Stimulated activated effector memory CD8-positive, alpha-beta T cell treated with anti-CD3 and anti-CD28 coated beads, Interleukin-12 subunit alpha, Interleukin-12 subunit beta, amount 100 ng/mL, for 72 hours (primary cell): Measurements from ENCODE around the gene RBM26.

ENCODE experiments used
- ATAC-seq: fragments of 150-1000 bp; cut with Tn5 transposase; 2 replicates; pipeline ENCODE4 v1.10.0; 2021
- DNase-seq, 2 donors: peaks; one replicate each; pipeline ENCODE4 v3.0.0; 2021 to 2022; ENCODE audit warnings: low spot score in 2 of 2
- H3K27ac Mint-ChIP-seq: one replicate; pipeline ENCODE4 v1.8.0; 2022; ENCODE audit warnings: mild to moderate bottlenecking, mixed read lengths
- H3K36me3 Mint-ChIP-seq: one replicate; pipeline ENCODE4 v1.8.0; 2022; ENCODE audit warnings: mild to moderate bottlenecking, mixed read lengths
- H3K4me1 Mint-ChIP-seq: one replicate; pipeline ENCODE4 v1.8.0; 2022; ENCODE audit warnings: mixed read lengths
- H3K4me3 Mint-ChIP-seq: one replicate; pipeline ENCODE4 v1.8.0; 2022; ENCODE audit warnings: mild to moderate bottlenecking, mixed read lengths
- H3K9me3 Mint-ChIP-seq: one replicate; pipeline ENCODE4 v1.8.0; 2022; ENCODE audit warnings: mixed read lengths

The RBM26 gene, protein sequence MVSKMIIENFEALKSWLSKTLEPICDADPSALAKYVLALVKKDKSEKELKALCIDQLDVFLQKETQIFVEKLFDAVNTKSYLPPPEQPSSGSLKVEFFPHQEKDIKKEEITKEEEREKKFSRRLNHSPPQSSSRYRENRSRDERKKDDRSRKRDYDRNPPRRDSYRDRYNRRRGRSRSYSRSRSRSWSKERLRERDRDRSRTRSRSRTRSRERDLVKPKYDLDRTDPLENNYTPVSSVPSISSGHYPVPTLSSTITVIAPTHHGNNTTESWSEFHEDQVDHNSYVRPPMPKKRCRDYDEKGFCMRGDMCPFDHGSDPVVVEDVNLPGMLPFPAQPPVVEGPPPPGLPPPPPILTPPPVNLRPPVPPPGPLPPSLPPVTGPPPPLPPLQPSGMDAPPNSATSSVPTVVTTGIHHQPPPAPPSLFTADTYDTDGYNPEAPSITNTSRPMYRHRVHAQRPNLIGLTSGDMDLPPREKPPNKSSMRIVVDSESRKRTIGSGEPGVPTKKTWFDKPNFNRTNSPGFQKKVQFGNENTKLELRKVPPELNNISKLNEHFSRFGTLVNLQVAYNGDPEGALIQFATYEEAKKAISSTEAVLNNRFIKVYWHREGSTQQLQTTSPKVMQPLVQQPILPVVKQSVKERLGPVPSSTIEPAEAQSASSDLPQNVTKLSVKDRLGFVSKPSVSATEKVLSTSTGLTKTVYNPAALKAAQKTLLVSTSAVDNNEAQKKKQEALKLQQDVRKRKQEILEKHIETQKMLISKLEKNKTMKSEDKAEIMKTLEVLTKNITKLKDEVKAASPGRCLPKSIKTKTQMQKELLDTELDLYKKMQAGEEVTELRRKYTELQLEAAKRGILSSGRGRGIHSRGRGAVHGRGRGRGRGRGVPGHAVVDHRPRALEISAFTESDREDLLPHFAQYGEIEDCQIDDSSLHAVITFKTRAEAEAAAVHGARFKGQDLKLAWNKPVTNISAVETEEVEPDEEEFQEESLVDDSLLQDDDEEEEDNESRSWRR

DNA sequence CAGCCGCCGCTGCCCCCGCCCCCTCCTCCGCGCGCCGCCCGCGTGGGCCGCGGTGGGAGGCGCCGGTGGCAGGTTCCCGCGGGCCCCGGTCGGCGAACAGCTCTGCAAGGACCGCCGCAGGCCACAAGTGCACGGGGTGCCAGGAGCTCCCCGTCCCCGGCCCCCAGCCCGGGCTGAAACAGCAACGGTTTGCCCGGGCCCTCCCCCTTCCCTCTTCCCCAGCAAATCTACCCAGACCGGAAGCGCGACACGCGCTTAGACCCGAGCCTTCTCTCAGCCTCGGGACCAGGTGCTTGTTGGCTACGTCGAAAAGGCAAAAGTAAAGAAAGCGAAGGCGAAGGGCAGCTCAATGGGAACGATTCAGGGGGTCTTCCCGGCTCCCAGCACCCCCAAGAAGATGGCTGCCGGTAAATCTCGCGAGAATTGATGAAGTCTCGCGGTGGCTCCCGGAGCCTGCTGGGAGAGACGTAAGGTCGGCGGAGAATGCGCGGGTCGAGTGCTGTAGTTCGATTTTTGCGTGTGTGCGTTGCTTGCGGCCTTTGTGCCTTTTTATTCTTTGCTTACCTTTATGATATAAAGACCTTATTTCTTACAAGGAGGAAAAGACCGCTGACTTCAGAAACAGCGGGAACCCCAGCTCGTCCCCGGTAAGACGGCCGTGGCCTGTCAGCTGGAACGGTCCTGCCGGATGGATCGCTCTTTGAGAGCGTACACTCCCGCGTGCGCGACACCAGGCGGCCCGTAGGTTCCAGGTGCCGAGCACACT is at the start of gene RBM26:
Gene RBM26 (minus strand): TSS at position 425 of the 766 bp plus-strand sequence. CDS start 481 bp downstream, outside the sequence.
- H3K27ac Mint-ChIP-seq = no peak within 1 kb of the TSS
- peak; percentile 96 to 97 for DNase-seq
- no peak within 1 kb of the TSS for H3K4me3 Mint-ChIP-seq

DNA sequence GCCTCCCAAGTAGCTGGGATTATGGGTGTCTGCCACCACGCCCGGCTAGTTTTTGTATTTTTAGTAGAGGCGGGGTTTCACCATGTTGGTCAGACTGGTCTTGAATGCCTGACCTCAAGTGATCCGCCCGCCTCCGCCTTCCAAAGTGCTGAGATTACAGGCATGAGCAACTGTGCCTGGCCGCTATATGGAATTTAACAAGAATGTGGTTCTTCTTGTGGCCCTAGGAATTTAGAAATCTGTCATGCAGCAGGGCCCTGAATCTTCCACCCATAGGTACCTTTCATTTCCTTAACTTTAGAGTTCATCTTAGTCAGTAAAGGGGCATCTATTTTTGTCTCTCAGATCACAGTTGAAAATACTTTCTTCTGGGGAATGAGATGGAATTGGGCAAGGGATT is 49.3 kb upstream of the RBM26 start:
- peaks cover 62% of the 10 kb centered on the region for H3K4me1 Mint-ChIP-seq
- peaks cover 7% of the 10 kb centered on the region for H3K36me3 Mint-ChIP-seq
- peaks cover 2% of the 10 kb centered on the region for H3K9me3 Mint-ChIP-seq
- DNase-seq = no peak
- no peak for ATAC-seq
- peak overlapping the region; percentile 88 for H3K27ac Mint-ChIP-seq
- H3K4me3 Mint-ChIP-seq = no peak overlapping the region

More for the DNA sequence above, at the start of gene RBM26:
- peak; percentile 91 for ATAC-seq
- H3K36me3 Mint-ChIP-seq = peaks cover 10% of the 10 kb centered on the region
- no peaks in the 10 kb centered on the region for H3K9me3 Mint-ChIP-seq
- peaks cover 37% of the 10 kb centered on the region for H3K4me1 Mint-ChIP-seq

DNA sequence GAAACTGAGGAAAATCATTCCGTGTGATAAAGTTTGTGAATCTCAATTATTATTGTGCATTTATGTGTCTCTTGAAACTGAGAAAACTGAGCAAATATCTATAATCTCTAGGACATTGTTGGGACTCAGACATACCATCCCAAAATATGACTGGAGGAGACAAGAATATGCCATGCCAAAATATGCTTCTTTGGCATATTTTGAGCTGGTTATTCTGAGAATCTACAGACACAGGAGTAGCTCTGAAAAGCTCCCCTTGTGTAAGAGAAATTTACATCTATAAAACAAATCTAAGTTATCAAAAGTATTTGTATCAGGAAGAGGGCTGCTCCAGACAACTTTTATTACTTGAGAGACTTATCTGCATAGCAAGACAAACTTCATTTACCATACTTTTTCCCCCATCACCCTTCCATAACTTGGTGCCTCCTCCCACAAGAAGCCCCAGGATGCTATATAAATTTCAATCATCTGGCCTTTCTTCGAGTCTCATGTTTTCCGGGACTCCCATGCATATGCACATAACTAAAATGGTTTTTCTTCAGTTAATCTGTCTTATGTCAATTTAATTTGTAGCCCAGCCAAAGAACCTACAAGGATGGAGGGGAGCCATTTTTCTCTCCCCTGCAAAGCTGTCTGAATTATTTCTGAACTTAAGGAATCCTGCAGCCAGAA is 46.3 kb upstream of the RBM26 start:
- DNase-seq = no peak
- no peak for ATAC-seq
- Mint-ChIP-seq H3K36me3 (peaks cover 7% of the 10 kb centered on the region), H3K4me1 (peaks cover 76% of the 10 kb centered on the region), H3K9me3 (peaks cover 2% of the 10 kb centered on the region), H3K4me3 (peak overlapping the region; percentile 56), H3K27ac (peak overlapping the region; percentile 94)

DNA sequence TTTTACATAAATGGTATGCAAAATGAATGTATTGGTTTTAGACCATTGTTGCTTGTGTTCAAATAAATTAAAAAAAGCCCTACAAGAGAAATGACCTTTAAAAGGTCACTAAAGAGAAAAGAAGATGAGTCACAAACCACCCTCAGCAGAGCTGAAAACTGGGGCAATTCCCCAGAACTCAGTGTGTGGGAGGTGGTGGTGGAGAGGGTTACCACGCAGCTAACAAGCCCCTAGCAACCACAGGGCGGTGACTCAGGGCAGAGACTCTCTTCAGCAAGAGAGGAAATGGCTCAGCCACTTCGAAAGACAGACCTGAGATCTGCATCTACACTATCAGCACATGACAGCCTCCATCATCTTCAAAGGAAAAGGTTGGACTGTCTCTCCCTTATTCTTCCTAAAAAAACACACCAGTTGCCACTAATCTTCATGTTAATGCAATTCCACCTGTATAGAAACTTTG is 45.5 kb upstream of the RBM26 start:
- peaks cover 76% of the 10 kb centered on the region for H3K4me1 Mint-ChIP-seq
- H3K27ac Mint-ChIP-seq = peak overlapping the region; percentile 94

DNA sequence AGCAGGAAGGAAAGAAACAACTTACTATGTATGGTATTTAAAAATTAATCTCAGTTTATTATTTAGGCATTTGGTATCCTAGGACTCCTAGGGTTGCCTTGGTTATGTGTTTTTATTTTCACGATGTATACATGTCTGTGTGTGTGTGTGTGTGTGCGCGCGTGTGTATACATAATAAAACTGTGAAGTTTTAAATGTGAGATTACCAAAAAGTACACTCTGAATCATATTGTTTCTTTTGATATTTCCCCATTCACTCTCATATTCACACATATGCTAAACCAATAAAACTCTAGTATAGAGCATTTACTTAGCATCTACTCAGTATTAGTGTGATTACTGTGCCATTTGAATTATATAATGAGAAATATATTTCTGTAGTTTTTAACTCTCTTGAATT is 44.1 kb upstream of the RBM26 start:
- DNase-seq = no peak
- peak overlapping the region; percentile 16 for H3K4me3 Mint-ChIP-seq
- H3K27ac Mint-ChIP-seq = peak overlapping the region; percentile 93
- peaks cover 14% of the 10 kb centered on the region for H3K36me3 Mint-ChIP-seq
- H3K9me3 Mint-ChIP-seq = peaks cover 2% of the 10 kb centered on the region
- peaks cover 82% of the 10 kb centered on the region for H3K4me1 Mint-ChIP-seq
- ATAC-seq = peak; percentile 63

More for the DNA sequence above, 45.5 kb upstream of the RBM26 start:
- peaks cover 2% of the 10 kb centered on the region for H3K9me3 Mint-ChIP-seq
- peak; percentile 98 for ATAC-seq
- DNase-seq = peak; percentile 70 to 93
- peak overlapping the region; percentile 56 for H3K4me3 Mint-ChIP-seq
- H3K36me3 Mint-ChIP-seq = peaks cover 7% of the 10 kb centered on the region

DNA sequence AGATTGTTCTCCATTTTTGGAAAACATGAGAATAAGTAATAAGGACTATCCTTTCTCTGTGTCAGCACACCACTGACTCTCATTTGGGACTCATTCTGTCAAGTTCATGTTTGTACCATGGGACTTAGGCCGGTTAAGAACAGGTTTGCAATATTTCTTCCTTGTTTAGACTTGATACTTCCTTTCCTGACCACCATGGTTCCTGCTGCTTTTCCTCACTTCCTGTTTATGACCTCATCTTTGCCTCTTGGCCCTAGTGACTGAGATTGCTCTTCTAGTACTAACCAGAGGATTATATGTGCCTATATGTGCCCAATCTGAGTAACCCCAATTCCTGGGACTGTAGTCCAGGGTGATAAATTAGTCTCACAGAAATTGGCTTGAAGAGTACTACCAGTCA is 42.4 kb upstream of the RBM26 start:
- ATAC-seq = no peak
- peaks cover 14% of the 10 kb centered on the region for H3K36me3 Mint-ChIP-seq
- no peak for DNase-seq
- H3K4me3 Mint-ChIP-seq = no peak overlapping the region
- H3K27ac Mint-ChIP-seq = peak overlapping the region; percentile 93
- peaks cover 75% of the 10 kb centered on the region for H3K4me1 Mint-ChIP-seq
- H3K9me3 Mint-ChIP-seq = no peaks in the 10 kb centered on the region

DNA sequence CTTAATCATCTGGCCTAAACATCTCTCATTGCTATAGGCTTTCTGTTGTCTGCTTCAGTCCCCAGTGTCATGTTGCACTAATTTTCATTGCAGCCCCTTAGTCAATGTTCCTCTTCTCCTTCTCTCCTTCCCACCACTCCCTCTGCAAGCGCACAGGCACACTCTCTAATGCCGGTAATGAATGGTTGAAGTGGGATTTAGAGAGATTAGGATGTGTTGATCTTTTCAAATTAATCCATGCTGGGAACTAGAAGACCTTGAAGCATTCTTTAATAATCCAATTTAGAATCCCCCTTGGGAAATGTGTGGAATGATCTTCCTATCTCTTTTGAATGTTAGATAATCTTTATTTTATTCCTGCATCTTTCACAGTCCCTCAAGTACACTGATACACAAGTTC is 41.7 kb upstream of the RBM26 start:
- DNase-seq = no peak

DNA sequence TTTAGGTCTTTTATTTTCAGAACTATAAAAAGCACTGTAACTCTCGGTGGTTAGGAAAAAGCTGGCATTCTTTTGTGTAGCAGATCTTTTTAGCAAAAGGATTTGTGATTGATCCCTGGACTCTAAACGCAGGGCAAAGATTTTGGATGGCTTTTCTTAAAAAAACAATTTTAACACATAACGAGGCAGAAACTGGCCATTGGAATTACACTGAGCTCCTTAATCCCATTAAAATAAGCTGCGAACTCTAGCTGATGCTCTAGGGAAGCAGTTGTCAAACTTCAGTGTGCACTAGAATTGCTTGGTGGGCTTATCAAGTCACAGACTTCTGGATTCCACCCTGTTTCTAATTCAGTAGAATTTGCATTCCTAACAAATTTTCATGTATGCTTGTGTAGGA is 41.1 kb upstream of the RBM26 start:
- H3K36me3 Mint-ChIP-seq = peaks cover 14% of the 10 kb centered on the region
- DNase-seq (no peak), ATAC-seq (no peak)
- H3K27ac Mint-ChIP-seq = no peak overlapping the region
- peaks cover 63% of the 10 kb centered on the region for H3K4me1 Mint-ChIP-seq
- H3K9me3 Mint-ChIP-seq = no peaks in the 10 kb centered on the region
- H3K4me3 Mint-ChIP-seq = no peak overlapping the region

More for the DNA sequence above, 41.7 kb upstream of the RBM26 start:
- H3K9me3 Mint-ChIP-seq = no peaks in the 10 kb centered on the region
- peaks cover 69% of the 10 kb centered on the region for H3K4me1 Mint-ChIP-seq
- no peak overlapping the region for H3K27ac Mint-ChIP-seq
- H3K36me3 Mint-ChIP-seq = peaks cover 14% of the 10 kb centered on the region
- ATAC-seq = no peak
- no peak overlapping the region for H3K4me3 Mint-ChIP-seq

DNA sequence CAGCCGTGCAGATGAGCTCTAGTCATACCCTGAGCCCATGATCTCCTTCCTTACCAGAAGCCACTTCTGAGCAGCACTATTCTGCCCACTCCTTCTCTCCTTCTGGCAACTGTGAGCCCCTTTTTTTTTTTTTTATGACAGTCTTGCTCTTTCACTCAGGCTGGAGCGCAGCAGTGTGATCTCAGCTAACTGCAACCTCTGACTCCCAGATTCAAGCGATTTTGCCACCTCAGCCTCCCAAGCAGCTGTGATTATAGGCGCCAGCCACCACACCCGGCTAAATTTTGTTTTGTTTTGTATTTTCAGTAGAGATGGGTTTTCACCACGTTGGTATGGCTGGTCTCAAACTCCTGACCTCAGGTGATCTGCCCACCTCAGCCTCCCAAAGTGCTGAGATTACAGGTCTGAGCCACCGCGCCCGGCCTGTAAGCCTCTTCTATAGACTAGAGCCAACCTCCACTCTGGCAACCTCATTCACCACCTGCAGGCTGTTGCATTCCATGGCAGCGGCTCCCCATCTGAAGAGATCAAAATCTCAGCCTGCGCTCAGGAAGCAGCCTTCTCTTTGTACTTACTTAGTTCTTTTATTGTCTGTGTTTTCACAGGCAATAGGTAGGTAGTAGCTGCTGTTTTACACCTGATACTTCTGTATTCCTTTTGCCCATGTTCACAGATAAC is 40.1 kb upstream of the RBM26 start:
- Mint-ChIP-seq H3K36me3 (peaks cover 7% of the 10 kb centered on the region), H3K27ac (peak overlapping the region; percentile 71), H3K9me3 (no peaks in the 10 kb centered on the region), H3K4me3 (peak overlapping the region; percentile 34), H3K4me1 (peaks cover 52% of the 10 kb centered on the region)
- ATAC-seq (peak; percentile 72), DNase-seq (no peak)

DNA sequence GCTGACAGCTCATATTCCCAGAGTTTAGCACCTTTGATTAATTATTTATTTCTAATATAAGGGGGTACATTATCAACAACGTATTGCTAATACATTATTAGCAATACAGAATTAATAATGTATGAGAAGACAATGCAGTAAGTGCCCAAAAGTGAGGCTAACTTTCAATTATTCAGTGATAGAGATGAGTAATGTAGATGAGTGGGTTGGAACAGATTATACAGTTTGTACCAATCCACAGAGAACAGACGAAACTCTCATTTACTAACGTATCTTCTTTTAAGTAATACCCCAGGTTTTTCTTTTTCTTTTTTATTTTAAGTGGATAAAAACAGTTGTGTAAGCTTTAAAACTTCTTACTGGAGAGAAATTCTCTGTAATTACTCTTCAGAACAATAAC is 36.7 kb upstream of the RBM26 start:
- no peak for DNase-seq
- Mint-ChIP-seq H3K9me3 (no peaks in the 10 kb centered on the region), H3K4me1 (peaks cover 24% of the 10 kb centered on the region), H3K36me3 (peaks cover 7% of the 10 kb centered on the region), H3K27ac (no peak overlapping the region), H3K4me3 (no peak overlapping the region)
- peak; percentile 55 for ATAC-seq

DNA sequence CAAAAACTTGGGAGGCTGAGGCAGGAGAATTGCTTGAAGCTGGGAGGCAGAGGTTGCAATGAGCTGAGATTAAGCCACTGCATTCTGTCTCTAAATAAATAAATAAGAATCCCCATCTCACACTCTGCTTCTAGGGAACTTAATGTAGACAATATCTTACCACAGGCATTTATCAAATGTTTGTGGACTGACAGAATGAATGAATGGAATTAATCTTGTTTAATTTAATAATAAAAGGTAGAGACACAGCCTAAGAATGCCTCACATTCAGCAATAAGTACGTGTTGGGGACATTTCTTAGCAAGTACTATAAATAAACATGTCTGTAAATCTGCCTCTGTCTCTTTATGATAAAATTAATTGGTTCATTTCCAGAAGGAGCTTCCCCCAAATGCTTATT is 36.2 kb upstream of the RBM26 start:
- H3K9me3 Mint-ChIP-seq = no peaks in the 10 kb centered on the region
- no peak overlapping the region for H3K27ac Mint-ChIP-seq
- H3K4me1 Mint-ChIP-seq = peaks cover 19% of the 10 kb centered on the region
- ATAC-seq (no peak), DNase-seq (no peak)
- H3K36me3 Mint-ChIP-seq = peaks cover 7% of the 10 kb centered on the region
- no peak overlapping the region for H3K4me3 Mint-ChIP-seq

DNA sequence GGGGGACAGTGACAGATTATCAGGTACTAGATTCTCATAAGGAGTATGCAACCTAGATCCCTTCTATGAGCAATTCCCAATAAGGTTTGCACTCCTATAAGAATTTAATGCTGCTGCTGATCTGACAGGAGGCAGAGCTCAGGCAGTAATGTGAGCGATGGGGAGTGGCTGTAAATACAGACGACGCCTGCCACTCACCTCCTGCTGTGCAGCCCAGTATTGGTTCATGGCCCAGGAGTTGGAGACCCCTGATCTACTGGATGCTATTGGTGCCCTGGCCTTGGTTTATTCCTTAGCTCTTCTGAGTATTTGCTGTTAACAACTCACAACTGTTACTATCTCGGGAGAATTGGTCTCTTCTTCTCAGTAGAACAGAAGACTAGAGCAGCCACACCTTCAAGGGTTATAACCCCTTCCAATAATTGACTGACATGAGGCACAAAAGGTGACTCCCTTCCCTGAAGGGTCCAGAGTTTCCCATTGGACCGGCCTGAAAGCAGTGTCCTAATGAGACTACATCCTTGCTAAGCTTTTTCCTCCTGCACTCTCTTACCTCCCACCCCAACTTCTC is 35.0 kb upstream of the RBM26 start:
- H3K4me3 Mint-ChIP-seq = no peak overlapping the region
- H3K4me1 Mint-ChIP-seq = peaks cover 8% of the 10 kb centered on the region
- no peak for ATAC-seq
- H3K9me3 Mint-ChIP-seq = no peaks in the 10 kb centered on the region
- H3K27ac Mint-ChIP-seq = no peak overlapping the region
- H3K36me3 Mint-ChIP-seq = peaks cover 3% of the 10 kb centered on the region
- DNase-seq = no peak

DNA sequence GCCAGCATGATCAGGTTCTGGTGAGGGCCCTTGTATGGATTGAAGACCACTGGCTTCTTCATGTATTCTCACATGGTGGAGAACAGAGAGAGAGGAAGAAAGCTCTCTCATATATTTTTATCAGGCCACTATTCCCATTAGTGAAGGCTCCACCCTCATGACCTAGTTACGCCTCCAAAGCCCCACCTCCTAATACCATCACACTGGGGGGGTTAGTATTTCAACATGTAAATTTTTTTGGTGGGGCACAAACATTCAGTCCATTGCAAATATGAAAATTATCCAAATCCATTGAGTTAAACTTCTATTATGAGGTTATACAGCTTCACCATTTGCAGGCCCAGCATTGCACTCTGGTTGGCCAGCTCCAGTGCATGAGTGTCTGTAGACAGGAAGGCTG is 33.2 kb upstream of the RBM26 start:
- DNase-seq (no peak), ATAC-seq (no peak)
- Mint-ChIP-seq H3K9me3 (no peaks in the 10 kb centered on the region), H3K4me3 (no peak overlapping the region), H3K27ac (no peak overlapping the region), H3K36me3 (no peaks in the 10 kb centered on the region), H3K4me1 (peaks cover 17% of the 10 kb centered on the region)
